GM23248 (cell line): Measurements from ENCODE around the gene APEH.

Experiments
- EZH2 ChIP-seq: fragments of 200-600 bp; sonication (generic); IDR thresholded peaks from 2 replicates; pipeline ENCODE4 v1.6.1; 2018; ENCODE audit warnings: antibody characterized with exemption, mild to moderate bottlenecking; ENCODE audit not compliant: insufficient read depth, poor library complexity, severe bottlenecking
- EZH2phosphoT487 ChIP-seq: fragments of 200-600 bp; sonication (generic); IDR thresholded peaks from 2 replicates; pipeline ENCODE4 v1.6.1; 2018; ENCODE audit warnings: antibody characterized with exemption, moderate library complexity, mild to moderate bottlenecking, low read depth; ENCODE audit not compliant: insufficient read depth

GRCh38 chr3:49663831-49664230, 10.3 kb upstream of the APEH start:
- TF ChIP-seq EZH2 (no peak), EZH2phosphoT487 (no peak)
